DND-41 (cell line): ENCODE measurements around the gene ZNF253.
A peak's percentile ranks its signal among the peaks of the same experiment; 100 is the strongest.

Experiments used
- ATAC-seq: fragments of 200-7000 bp; cut with Tn5 transposase; 3 replicates; pipeline ENCODE4 v1.9.1; 2021; ENCODE audit warnings: low read depth; ENCODE audit not compliant: insufficient read depth
- DNase-seq: peaks from one replicate; pipeline ENCODE4 v3.0.0-alpha.2; 2020
- H2AFZ ChIP-seq: 2 replicates; pipeline ENCODE4 v1.6.0; 2012; ENCODE audit warnings: low read depth, low read length
- H3K27ac ChIP-seq: 2 replicates; pipeline ENCODE4 v1.5.1; 2012; ENCODE audit warnings: low read length, inconsistent platforms
- H3K27me3 ChIP-seq: fragments of 200-600 bp; sonication (generic); 2 replicates; pipeline ENCODE4 v1.6.0; 2012; ENCODE audit warnings: low read length, mild to moderate bottlenecking, inconsistent platforms; ENCODE audit not compliant: insufficient read depth, poor library complexity
- H3K36me3 ChIP-seq: 2 replicates; pipeline ENCODE4 v1.5.1; 2012; ENCODE audit warnings: low read length, inconsistent platforms; ENCODE audit not compliant: insufficient read depth
- H3K4me1 ChIP-seq: 2 replicates; pipeline ENCODE4 v1.5.1; 2012; ENCODE audit warnings: mild to moderate bottlenecking, low read length; ENCODE audit not compliant: insufficient read depth
- H3K4me2 ChIP-seq: 2 replicates; pipeline ENCODE4 v1.6.0; 2012; ENCODE audit warnings: mild to moderate bottlenecking, moderate library complexity, low read length, inconsistent platforms; ENCODE audit not compliant: insufficient read depth
- H3K4me3 ChIP-seq, 2 experiments: fragments of 200-600 bp in 1 of 2; shearing (Covaris generic) in 1 of 2; 2 replicates each; pipeline ENCODE4 v1.5.1; 2012 to 2016; ENCODE audit warnings: inconsistent platforms in 2 of 2, low read length in 2 of 2, mild to moderate bottlenecking in 2 of 2, low read depth in 1 of 2, moderate library complexity in 1 of 2
- H3K79me2 ChIP-seq: 2 replicates; pipeline ENCODE4 v1.6.0; 2012; ENCODE audit warnings: low read length, inconsistent platforms; ENCODE audit not compliant: insufficient read depth
- H3K9ac ChIP-seq: 2 replicates; pipeline ENCODE4 v1.6.0; 2012; ENCODE audit warnings: low read depth, mild to moderate bottlenecking, inconsistent platforms, low read length, moderate library complexity
- H3K9me3 ChIP-seq: 2 replicates; pipeline ENCODE4 v1.5.1; 2012; ENCODE audit warnings: low read length, moderate library complexity, mild to moderate bottlenecking, inconsistent platforms; ENCODE audit not compliant: insufficient read depth, severe bottlenecking
- H4K20me1 ChIP-seq: 2 replicates; pipeline ENCODE4 v1.6.0; 2012; ENCODE audit warnings: low read length; ENCODE audit not compliant: insufficient read depth
- CTCF ChIP-seq: IDR thresholded peaks from 2 replicates; pipeline ENCODE4 v1.5.1; 2012; ENCODE audit warnings: borderline replicate concordance, low read length, moderate library complexity, mild to moderate bottlenecking; ENCODE audit not compliant: poor library complexity, severe bottlenecking; ENCODE audit errors: extremely low read depth
- EZH2 ChIP-seq: IDR thresholded peaks from 3 replicates; pipeline ENCODE4 v1.6.1; 2012; ENCODE audit warnings: borderline replicate concordance, low read depth, mild to moderate bottlenecking, moderate library complexity, low read length, inconsistent platforms; ENCODE audit not compliant: severe bottlenecking

Gene ZNF253

GRCh38 chr19:19865750-19866610 lies at the start of gene ZNF253:
Gene ZNF253 (plus strand): TSS chr19:19865882. CDS start chr19:19865997, 115 bp downstream.
- Histone ChIP-seq H2AFZ (peak within 1 kb of the TSS; percentile 78), H3K4me1 (peaks cover 36% of the 10 kb centered on the region), H3K4me3 (peak within 1 kb of the TSS; percentile 59 to 78), H3K36me3 (peaks cover 15% of the 10 kb centered on the region), H3K27me3 (no peaks in the 10 kb centered on the region), H3K9me3 (peaks cover 5% of the 10 kb centered on the region), H3K79me2 (peaks cover 53% of the 10 kb centered on the region), H3K9ac (peak within 1 kb of the TSS; percentile 85), H3K4me2 (peak within 1 kb of the TSS; percentile 82), H3K27ac (peak within 1 kb of the TSS; percentile 90), H4K20me1 (peaks cover 3% of the 10 kb centered on the region; the same call in 1 of the 2 replicates)
- DNase-seq (peak; percentile 98), ATAC-seq (peak; percentile 94)
- TF ChIP-seq EZH2 (no peak), CTCF (no peak)

- Histone ChIP-seq H3K27me3 (no peaks in the 10 kb centered on the region), H3K9ac (peak overlapping the region; percentile 44), H3K4me3 (peak overlapping the region in 1 of 2 experiments; percentile 45; a peak in 2 of 4 replicates), H3K27ac (peak overlapping the region; percentile 82), H3K4me2 (peak overlapping the region; percentile 71), H3K4me1 (peaks cover 54% of the 10 kb centered on the region), H4K20me1 (peaks cover 38% of the 10 kb centered on the region; the same call in 1 of the 2 replicates), H3K36me3 (peaks cover 44% of the 10 kb centered on the region), H2AFZ (no peak overlapping the region), H3K79me2 (peaks cover 97% of the 10 kb centered on the region), H3K9me3 (no peaks in the 10 kb centered on the region)
- ATAC-seq: no peak
- TF ChIP-seq CTCF (peak; percentile 7), EZH2 (no peak)
- no peak for DNase-seq
These were observed 49.0 kb upstream of the ZNF253 start for GRCh38 chr19:19816679-19817078.

DNA sequence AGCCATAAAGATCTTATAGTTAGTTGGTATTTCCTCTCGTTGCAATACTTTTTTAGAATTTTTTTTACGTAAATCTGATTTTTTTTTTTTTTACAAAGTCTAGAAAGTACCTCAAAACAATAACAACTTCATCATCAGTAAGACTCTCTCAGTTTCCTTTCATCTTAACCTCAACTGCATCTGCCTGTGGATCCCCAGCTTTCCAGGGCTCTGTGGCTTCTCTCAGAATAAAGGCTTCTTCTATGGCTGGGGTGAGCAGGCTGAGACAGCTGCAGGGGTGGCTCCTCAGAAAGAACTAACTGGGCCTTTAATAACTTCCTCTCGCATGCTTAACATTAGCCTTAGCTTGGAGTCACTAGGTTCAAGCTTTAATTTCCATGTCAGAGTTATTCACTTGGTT lies 48.3 kb upstream of the ZNF253 start:
- peaks cover 90% of the 10 kb centered on the region for H3K79me2 ChIP-seq
- peak overlapping the region; percentile 44 for H3K9ac ChIP-seq
- peak overlapping the region; percentile 71 for H3K4me2 ChIP-seq
- ATAC-seq (peak; percentile 73), DNase-seq (peak; percentile 90)
- H3K9me3 ChIP-seq: no peaks in the 10 kb centered on the region
- H2AFZ ChIP-seq: no peak overlapping the region
- H3K27ac ChIP-seq: peak overlapping the region; percentile 82
- H3K4me1 ChIP-seq: peaks cover 59% of the 10 kb centered on the region
- TF ChIP-seq CTCF: no peak
- TF ChIP-seq EZH2: no peak
- peaks cover 31% of the 10 kb centered on the region; the same call in 1 of the 2 replicates for H4K20me1 ChIP-seq
- peak overlapping the region in 1 of 2 experiments; percentile 45; a peak in 2 of 4 replicates for H3K4me3 ChIP-seq
- H3K36me3 ChIP-seq: peaks cover 40% of the 10 kb centered on the region
- no peaks in the 10 kb centered on the region for H3K27me3 ChIP-seq
